ENCODE measurements around the gene PRR5L.
A peak's percentile ranks its signal among the peaks of the same experiment; 100 is the strongest.
"Not testable (repeated sequence)": the region's sequence is repeated elsewhere in the genome, so short reads cannot be mapped to it uniquely, and the experiment has no call there.

The PRR5L gene

DNA sequence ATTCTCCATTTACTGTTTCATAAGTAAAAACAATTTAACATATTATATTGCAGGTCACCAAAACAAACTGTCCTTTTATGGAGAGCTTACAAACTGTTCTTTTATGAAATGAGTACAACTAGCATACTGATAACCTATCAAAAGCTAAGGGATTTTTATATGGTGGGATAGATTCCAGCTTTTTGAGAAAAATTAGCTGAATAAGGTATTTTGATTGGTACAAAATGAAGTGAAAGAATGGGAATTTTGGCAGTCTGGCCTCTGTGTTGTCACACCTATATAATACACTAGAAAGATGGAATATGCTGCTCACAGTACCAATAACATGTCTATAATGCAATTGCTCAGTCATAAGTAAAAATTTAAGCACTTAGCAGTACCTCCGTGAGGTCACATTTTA is 202.6 kb downstream of the PRR5L start:
- DNase-seq (ENCODE audit: low read depth): no peak

DNA sequence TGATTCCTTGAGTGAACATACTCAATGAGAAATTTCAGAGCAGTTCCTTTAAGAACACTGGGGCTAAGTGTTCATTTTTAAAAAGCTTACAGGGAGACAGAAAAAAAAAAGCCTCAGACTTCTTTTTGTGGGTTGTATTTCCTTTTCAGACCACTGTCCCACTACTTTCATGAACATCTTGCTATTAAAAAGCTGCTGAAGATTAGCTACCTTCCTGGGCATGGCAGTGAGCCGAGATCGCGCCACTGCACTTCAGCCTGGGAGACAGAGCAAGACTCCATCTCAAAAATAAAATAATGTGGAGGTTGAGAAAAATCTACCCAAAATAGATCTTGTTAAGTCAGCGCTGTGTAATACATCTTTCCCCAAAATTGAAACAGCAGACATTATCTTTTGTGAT is 203.2 kb downstream of the PRR5L start:
- no peak for DNase-seq (ENCODE audit: low read depth)

DNA sequence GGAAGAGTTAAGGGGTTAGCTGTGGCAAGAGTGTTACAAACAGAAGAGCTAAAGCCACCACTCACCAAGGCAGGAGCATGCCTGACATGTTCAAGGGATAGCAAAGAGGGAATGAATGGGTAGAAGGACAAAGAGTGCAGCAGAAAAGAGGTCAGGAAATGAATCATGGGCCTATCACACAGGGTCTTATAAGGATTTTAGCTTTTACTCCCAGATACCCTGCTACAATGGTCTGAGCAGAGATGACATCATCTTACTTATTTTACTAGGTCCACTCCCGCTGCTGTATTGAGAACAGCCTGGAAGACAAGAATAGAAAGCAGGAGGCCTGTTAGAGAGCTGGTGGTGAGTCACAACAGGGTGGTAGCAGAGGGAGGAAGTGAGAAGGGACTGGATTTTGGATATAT is 204.2 kb downstream of the PRR5L start:
- no peak for DNase-seq (ENCODE audit: low read depth)

GRCh38 chr11:36501236-36501635 is 205.1 kb downstream of the PRR5L start:
- DNase-seq (ENCODE audit: low read depth): no peak

GRCh38 chr11:36507824-36508489 is 211.9 kb downstream of the PRR5L start:
- no peak for DNase-seq (ENCODE audit: low read depth)

- no peak for DNase-seq (ENCODE audit: low read depth)
Observed at GRCh38 chr11:36508743-36509142, 212.7 kb downstream of the PRR5L start.

GRCh38 chr11:36509201-36509639 is 213.1 kb downstream of the PRR5L start:
- no peak for DNase-seq (ENCODE audit: low read depth)

DNA sequence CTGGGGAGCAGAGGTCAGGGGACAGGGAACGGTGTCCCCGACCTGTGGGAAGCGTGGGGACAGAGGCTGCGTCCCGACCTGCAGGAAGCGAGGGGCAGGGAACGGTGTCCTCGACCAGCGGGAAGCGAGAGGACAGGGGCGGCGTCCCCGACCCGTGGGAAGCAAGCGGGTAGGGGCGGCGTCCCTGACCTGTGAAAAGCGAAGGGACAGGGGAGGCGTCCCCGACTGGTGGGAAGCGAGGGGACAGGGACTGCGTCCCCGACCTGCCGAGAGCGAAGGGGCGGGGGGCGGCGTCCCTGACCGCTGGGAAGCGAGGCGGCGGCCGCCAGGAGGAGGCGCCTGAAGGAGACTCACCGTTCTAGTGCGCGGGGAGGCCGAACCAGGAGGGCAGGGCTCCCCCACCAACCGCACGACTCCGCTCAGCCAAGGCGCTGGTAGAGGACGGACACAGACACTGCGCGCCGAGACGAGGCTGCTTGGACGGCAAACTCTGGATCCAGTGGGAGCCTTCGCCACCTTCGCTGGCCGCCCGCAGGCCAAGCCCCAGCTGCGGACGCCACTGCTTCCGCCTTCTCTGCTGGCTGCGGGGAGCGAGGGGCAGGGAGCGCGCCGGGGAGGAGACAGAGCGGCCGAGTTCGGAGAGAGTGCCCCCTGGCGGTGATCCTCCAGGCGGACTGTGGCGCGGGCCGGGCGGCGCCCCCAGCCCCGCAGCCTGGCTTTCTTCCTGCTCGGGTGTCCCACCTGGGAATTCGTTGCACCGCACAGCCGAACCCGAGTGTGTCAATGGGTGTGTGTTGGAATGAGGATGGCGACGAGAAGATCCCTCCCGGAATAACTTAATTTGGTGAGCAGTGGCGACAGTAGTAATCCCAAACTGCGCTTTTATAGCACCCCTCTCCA is 213.9 kb downstream of the PRR5L start, which contains the start of gene TRAF6:
Gene TRAF6 (minus strand): TSS at position 579 of the 900 bp plus-strand sequence. CDS start 8,757 bp downstream, outside the sequence.
- DNase-seq (ENCODE audit: low read depth): peak; percentile 83

- DNase-seq (ENCODE audit: low read depth): no peak
Observed at GRCh38 chr11:36510594-36510942, 214.5 kb downstream of the PRR5L start.

DNA sequence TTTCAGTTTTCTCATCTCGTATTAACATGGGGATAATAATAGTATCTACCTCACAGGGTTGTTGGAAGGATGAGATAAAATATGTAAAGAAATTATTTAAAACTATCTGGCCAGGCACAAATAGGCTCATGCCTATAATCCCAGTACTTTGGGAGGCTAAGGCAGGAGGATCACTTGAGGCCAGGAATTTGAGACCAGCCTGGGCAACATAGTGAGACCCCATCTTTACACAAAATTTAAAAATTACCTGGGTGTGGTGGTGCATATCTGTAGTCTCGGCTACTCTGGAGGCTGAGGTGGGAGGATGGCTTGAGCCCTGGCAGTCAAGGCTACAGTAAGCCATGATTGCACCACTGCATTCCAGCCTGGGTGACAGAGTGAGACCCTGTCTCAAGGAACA is 215.0 kb downstream of the PRR5L start:
- DNase-seq (ENCODE audit: low read depth): not testable (repeated sequence)

GRCh38 chr11:36512016-36512415 is 215.9 kb downstream of the PRR5L start:
- no peak for DNase-seq (ENCODE audit: low read depth)

GRCh38 chr11:36513965-36514364 is 217.9 kb downstream of the PRR5L start:
- no peak for DNase-seq (ENCODE audit: low read depth)
